Fibroblast of peridontal ligament (primary cell): Measurements from ENCODE around the gene CFAP99.
"Not testable (repeated sequence)": the region's sequence is repeated elsewhere in the genome, so short reads cannot be mapped to it uniquely, and the experiment has no call there.

Experiments
- DNase-seq: peaks from one replicate; pipeline ENCODE4 v3.0.0-alpha.2; 2010; ENCODE audit errors: extremely low read depth

The CFAP99 gene

GRCh38 chr4:2446656-2447564 is 28.2 kb downstream of the CFAP99 start:
- DNase-seq, result no peak

- no peak for DNase-seq
Measured at GRCh38 chr4:2448589-2448988, 29.8 kb downstream of the CFAP99 start.

- no peak for DNase-seq
Measured at GRCh38 chr4:2449051-2449450, 30.3 kb downstream of the CFAP99 start.

GRCh38 chr4:2449511-2450392 is 31.0 kb downstream of the CFAP99 start:
- no peak for DNase-seq

DNA sequence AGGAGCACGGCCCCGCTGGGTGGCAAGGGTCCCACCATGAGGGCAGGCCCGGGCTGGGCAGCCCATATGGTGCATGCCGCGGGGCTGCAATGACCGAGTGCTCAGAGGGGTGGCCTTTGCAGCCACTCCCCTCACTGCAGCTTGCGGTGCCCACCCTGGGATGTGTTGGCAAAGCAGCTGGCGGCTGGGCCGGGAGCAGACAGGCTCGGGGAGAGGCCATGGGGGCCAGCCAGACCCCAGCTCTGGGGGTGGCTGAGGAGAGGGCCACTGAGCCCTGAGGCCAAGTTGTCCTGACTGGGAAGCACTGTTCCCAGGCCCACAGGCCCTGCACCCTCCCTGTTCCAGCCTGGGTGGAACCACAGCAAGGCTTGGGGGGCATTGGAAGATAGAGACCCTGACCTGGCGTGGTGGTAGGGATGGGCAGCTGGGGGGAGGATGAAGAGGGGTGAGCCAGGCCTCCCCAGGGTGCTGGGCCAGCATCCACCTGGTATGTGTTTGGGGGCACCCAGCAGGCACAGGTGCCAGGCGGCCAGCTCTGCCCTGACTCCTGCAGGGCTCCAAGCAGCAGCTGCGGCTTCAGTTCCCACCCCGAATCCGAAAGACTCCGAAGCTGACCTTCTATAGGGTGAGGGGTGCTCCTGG is 31.8 kb downstream of the CFAP99 start:
- DNase-seq, result no peak

DNA sequence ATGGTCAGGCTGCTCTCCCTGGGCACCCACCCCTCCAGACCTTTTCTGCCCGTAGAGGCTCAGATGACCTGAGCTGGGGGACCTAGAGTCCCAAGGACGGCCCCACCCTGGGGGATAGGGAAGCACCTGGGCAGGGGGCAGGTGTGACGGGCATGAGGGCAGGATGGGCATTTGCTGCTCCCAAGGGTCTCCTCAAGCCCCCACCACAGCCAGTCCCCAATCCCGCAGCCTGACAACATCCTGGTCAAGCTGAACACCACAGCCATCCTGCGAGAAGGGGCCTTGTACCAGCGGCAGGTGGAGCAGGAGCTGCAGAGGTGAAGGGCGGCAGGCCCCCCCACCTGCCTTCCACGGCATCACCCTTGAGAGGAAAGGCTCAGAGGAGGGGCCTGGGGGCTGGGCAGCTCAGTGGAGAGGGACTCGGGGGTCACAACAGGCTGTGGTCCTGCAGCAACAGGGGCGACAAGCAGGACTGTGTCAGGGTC is 32.3 kb downstream of the CFAP99 start:
- DNase-seq, result no peak

- no peak for DNase-seq
Measured at GRCh38 chr4:2451821-2452785, 33.3 kb downstream of the CFAP99 start.

- no peak for DNase-seq
Measured at GRCh38 chr4:2457481-2458295, 38.9 kb downstream of the CFAP99 start.

DNA sequence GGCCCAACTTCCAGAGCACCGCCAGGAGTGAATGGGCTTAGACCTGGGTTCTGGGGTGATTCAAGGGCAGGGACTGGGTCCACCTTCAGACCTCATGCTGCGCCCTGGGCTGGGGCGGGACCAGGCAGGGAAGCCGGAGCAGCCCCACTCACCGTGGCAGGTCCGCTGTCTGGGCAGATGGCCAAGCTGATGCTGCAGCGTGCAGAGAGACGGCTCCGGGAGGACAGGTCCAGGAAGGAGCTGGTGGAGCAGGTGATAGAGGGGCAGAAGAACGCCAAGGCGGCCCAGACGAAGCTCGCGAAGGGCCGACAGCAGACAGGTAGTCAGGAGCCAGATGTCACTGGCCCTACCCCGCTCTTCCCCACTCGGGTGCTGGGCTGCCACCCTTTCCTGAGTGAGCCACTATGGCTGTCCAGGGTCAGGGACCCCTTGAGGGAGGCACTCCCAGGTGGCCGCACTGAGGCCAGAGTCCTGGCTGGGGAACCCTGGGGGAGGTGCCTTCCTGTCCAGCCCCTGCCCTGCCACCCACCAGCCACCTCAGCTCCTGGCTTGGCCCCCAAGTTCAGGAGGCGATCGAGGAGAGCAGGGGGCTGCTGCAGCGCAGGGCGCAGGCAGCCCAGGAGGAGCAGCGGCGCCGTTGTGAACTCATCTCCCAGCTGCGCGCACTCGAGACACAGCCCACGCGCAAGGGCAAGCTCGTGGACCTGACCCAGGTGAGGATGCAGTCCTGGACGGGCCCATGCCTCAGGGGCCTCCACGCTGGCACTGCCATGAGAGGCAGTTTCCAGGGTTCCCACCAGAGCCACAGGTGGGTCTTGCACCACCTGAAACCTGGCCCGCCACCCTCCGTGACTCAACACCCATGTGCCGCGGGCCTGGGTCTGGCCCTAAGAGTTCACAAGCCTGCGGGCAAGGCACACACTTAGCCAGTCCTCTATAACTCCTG is 40.1 kb downstream of the CFAP99 start:
- DNase-seq, result no peak

- no peak for DNase-seq
Measured at GRCh38 chr4:2459589-2460349, 41.0 kb downstream of the CFAP99 start.

- DNase-seq, result no peak
Measured at GRCh38 chr4:2461246-2461960, 42.6 kb downstream of the CFAP99 start.

DNA sequence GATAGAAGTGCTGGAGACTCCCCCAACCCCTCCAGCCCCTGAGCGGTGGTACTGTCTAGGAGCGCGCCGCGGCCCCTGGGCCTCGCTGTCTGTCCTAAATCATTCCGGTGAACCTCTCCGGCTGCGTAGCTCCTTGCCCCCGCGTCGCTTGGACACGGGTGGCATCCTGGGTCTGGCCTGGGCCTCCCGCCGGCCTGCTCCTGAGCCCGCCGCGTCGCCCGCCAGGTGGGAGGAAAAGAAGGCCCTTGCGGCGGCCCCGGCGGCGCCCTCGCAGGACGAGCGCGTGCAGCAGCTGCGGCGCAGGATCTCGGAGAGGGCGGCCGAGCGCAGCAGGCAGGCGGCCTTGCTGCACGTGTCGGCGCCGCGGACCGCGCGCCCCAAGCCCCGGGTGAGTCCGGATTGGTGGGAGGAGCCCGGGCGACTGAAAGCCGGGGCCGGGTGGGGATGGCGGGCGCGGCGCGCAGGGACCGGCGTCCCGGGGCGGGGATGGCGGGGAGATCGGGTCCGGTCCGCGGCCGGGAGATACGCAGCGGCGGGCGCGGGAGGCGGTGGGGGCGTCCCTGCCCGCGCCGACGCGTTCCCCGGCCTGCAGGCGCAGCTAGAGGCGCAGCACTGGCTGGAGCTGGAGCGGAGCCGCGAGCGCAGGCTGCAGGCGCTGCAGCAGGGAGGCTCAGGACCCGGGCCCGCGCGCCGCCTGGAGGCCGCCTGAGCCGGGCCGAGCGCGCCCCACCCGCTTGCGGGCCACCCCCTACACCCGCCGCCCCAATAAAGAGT is 43.6 kb downstream of the CFAP99 start:
- peak; percentile 64 for DNase-seq

DNA sequence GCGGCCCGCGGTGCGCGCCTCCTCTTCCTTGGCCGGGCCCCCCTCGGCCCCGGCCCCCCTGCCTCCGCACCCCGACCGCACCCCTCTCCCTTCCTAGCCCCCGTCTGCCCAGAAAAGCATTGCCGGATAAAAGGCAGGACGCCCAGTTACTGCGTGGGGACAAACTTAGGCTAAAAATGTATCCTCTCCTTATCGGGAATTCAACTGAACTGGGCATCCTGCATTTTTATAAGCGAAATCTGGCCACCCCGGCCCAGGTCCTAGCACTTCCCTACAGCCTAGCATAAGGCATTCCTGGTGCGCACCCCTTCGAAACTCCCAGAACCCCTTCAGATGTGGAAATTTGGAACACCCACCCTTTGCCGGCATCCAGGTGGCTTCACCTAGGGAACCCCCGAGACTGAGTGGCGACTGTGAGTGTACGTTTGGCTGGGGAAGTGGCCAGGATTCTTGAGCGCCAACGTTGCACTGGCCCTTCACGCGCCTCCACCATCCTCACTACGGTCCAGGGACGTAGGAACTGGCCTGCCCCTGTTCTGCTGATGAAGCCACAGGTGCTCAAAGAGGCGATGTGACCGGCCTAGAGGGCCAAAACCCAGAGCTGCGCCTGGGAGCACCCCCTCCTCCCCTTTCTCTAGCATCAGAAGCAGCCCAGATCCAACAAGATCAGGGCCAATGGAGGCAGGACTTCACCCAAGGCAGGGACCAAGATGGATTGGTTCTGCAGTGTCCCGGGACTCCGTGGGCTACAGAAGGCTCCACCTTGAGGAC is 44.4 kb downstream of the CFAP99 start:
- no peak for DNase-seq

DNA sequence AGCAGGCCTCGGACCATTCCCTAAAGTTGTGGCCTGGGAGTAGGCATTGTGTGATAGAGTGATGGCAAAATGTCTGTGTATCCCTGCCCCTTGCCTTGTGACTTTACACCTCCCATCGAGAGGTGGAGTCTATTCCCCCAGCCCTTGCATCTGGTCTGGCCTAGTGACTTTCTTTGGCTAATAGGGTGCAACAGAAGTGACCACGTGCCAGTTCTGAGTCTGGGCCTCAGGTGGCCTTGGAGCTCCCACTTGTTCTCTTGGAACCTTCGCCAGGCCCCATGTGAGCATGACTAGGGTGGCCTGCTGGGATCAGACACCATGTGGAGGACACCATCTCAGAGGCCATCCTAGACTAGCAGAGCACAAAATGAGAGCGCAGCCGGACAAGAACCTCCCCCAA is 46.3 kb downstream of the CFAP99 start:
- DNase-seq, result no peak

GRCh38 chr4:2465544-2465943 is 46.8 kb downstream of the CFAP99 start:
- not testable (repeated sequence) for DNase-seq
